GM04504 (cell line): ENCODE measurements around the gene ZDBF2.
"Not testable (repeated sequence)": the region's sequence is repeated elsewhere in the genome, so short reads cannot be mapped to it uniquely, and the experiment has no call there.

Source experiments
- DNase-seq: peaks from one replicate; pipeline ENCODE4 v3.0.0-alpha.2; 2012; ENCODE audit warnings: low read depth

ZDBF2 gene

GRCh38 chr2:206274434-206275311, at the start of gene ZDBF2:
ZDBF2 (plus strand) TSS chr2:206274663; CDS start chr2:206281850, 7,187 bp downstream.
- peak; percentile 17 for DNase-seq

GRCh38 chr2:206225435-206226232, 48.8 kb upstream of the ZDBF2 start:
- no peak for DNase-seq

GRCh38 chr2:206228636-206229035, 45.8 kb upstream of the ZDBF2 start:
- DNase-seq, result not testable (repeated sequence)

DNA sequence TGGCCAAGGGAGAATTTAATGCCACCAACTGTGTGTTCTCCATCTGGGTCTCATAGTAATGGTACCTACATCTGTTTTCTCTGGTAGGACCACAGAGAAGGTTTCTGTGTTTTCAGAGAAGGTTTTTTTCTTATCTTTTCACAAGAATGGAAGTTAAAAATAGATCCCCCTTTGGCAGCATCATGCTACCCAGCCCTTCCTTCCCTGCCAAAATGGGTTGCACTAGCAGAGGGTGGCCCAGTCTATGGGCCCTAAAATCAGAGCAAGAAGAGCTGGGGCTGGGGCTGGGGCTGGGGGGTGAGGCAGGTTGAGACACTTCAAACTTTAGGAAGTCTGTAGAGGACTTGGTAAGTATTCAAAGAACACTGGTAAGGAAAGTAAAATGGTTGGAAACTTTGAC, 44.8 kb upstream of the ZDBF2 start:
- DNase-seq, result no peak

GRCh38 chr2:206230060-206230762, 44.3 kb upstream of the ZDBF2 start:
- DNase-seq, result no peak

DNA sequence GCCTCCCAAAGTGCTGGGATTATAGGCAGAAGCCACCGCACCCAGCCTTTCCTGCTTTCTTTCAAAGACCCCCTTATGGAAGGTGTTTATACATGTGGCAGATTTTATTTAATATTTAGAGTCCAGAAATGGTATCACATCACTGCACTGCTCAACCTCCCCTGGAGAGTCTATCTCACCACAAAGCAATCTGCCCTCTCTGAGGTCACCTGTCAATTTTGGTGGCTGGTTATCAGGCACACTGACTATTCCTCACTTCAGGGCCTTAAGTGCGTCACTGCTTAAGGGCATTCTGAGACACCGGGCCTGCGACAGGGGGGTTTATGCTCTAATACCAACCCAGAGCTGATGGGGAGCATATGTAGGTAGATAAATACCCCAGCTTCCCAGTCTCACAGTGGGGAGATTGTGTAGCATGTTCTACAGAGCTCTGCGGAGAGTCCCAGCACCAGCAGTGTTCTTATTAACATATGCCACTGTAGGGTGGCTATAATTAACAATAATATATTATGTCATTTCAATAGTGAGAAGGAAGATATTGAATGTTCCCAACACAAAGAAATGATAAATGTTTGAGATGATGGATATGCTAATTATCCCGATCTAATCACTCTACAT, 42.7 kb upstream of the ZDBF2 start:
- no peak for DNase-seq

- no peak for DNase-seq
These were observed 42.0 kb upstream of the ZDBF2 start for GRCh38 chr2:206232287-206233035.

DNA sequence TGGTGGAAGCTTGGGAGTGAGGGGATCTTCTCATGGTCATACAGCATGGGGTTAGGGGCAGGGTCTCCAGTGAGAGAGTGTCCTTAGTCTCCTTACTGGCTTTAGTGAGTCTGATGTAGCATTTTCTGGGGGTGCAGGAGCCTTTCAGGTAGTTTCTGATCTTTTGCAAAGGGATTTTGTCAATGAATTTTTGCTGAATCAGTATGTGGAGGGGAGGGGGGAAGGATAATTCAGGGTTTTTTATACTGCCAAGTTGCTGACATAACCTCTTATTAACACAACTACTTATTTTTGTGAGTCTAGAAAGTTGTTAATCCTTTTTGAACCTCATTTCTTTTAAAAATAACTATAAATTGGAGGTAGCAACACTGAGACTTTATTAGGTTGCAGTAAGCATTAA, 35.3 kb upstream of the ZDBF2 start:
- DNase-seq, result no peak

DNA sequence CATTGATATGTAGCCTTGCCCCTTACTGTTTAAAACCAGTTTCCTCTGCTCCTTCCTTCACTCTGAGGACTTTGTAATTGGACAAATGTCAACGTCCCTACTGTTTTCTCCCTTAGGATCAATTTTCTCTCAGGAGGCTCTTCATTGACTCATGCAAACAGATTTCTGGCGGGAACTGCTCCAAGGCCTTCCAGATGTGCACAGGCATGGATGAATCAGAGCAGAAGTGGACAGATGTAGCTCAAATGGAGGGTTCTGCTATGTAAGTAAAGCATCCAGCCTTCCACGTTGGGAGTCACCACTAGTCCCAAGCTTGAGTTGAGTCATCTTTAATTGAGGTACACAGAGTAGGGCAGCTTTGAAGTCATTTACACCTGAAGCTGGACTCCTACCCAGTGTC, 34.1 kb upstream of the ZDBF2 start:
- DNase-seq, result no peak

- no peak for DNase-seq
These were observed 32.7 kb upstream of the ZDBF2 start for GRCh38 chr2:206241736-206242135.

DNA sequence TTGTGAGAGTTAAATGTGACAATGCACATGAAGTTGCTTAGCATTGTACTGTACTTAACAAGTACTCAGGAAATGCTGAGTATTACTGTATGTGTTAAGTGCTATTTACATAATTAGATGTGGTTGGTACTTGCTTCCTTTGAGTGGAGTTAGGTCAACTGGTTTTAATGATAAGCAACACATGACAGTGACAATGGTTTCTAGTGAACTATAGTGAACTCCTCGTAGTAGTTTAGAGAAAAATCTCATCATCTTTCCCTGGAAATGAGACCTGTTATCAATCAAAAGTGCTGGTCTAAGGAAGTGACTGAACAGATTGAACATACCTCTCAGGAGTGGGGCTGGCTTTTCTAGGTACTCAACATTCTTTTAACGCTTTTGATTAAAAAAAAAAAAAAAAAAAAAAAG, 29.2 kb upstream of the ZDBF2 start:
- DNase-seq, result no peak

DNA sequence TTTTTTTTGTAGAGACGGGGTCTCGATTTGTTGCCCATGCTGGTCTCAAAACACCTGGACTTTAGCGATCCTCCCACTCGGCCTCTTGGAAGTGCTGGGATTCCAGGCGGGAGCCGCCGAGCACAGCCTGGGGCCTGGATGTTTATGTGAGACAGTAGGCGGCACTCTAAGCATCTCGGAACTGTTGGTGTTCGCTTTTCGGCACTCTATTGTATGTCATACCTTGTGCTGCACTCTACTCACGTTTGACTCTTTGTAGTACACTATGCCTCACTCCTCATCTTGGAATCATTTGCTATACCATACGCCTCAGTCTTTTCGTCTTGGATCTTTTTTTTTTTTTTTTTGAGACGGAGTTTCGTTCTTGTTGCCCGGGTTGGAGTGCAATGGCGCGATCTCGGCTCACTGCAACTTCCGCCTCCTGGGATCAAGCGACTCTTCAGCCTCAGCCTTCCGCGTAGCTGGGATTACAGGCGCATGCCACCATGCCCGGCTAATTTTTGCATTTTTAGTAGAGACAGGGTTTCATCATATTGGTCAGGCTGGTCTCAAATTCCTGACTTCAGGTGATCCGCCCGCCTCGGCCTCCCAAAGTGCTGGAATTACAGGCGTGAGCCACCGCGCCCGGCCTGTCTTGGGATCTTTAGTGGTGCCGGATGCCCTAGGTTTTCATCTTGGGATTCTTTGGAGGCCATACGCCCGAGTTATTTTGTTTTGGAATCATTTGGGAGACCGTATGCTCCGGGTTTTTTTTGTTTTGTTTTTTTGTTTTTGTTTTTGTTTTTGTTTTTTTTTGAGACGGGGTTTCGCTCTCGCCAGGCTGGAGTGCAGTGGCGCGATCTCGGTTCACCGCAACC, 24.2 kb upstream of the ZDBF2 start:
- DNase-seq, result no peak

- no peak for DNase-seq
These were observed 21.2 kb upstream of the ZDBF2 start for GRCh38 chr2:206253125-206253776.

DNA sequence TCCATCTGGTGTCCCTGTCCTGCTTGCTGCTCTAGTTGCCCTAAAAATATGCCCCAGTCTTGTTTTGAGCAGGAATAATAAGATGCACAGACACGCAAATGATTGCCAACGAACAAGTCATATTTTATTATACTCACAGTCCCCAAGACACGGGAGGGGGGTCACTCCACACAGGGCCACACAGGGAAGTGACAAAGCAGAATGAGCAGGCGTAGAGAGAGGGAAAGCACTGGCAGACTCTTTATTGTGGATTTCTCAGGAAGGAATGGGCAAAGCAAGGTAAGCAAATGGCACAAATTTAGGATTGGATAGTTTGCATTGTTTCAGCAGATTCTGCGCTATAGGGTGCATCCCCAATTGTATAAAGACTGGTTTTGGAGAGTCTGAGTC, 20.7 kb upstream of the ZDBF2 start:
- no peak for DNase-seq

DNA sequence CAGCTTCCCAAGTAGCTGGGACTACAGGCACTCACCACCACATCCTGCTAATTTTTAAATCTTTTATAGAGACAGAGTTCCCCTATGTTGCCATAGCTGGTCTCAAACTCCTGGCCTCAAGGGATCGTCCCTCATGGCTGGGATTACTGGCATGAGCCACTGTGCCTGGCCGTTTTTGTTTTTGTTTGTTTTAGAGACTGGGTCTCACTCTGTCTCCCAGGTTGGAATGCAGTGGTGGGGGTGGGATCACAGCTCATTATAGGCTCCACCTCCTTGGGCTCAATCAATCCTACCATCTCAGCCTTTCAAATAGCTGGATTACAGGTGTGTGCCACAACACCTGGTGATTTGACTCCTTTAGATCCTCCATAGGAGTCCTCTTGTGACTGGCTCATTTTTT, 19.5 kb upstream of the ZDBF2 start:
- DNase-seq, result no peak

DNA sequence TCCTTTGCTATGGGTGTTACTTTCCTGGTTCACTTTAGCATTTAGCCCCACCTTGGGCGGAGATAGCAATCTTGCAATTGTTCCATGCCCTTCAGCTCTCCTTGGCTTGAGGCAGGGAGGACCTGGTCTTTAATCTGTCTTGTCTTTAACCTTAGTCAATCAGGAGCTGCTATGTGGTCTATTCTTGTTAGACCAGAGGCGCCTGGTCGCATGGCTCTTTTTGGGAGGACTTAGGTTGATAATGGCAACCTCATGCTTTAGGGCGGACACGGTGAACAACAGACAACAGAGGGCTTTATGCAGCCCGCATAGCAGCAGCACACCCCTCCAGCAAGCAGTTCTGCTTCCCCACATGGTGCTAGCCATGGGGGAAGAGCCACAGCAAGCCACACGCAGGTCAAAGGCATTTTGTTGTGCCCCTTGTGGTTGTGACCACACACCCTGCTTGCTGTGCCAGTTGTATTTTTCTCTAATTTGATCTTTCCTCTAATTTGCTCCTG, 17.7 kb upstream of the ZDBF2 start:
- DNase-seq, result no peak

DNA sequence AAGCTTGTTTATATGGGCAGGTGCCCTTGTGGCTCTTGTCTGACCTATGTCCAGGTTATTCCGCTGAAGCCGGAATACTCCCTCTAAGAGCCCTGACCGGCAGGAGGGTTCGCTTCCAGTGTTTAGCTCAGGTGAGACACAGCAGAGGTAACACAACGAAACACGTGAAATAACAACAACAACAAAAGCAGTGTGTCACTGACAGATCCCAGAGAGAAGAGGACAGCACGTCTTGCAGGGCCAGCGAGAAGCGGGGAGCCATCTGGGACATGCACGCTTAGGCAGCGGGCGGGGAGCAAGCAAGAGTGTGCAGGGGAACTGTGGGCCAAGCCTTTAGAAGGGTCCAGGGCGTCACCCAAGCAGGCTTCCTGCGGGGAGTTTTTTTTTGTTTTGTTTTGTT, 17.1 kb upstream of the ZDBF2 start:
- DNase-seq, result no peak

- DNase-seq, result no peak
These were observed 16.6 kb upstream of the ZDBF2 start for GRCh38 chr2:206257861-206258260.

DNA sequence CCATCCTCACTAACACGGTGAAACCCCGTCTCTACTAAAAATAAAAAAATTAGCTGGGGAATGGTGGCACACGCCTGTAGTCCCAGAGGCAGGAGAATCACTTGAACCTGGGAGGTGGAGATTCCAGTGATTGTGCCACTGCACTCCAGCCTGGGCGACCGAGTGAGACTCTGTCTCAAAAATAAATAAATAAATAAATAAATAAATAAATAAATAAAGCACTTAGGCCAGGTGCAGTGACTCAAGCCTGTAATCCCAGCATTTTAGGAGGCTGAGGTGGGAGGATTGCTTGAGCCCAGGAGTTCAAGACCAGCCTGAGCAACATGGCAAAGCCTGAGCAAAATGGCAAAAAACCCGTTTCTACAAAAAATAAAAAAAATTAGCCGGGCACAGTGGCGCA, 15.8 kb upstream of the ZDBF2 start:
- DNase-seq, result not testable (repeated sequence)
